ENCODE data around the gene INPP1. TPM values are rescaled to one million over a fixed set of nuclear protein-coding genes. Genes with fewer than 3 reads are reported as not detected.
"Not testable (repeated sequence)": the region's sequence is repeated elsewhere in the genome, so short reads cannot be mapped to it uniquely, and the experiment has no call there.

Gene INPP1
- total RNA-seq, 1 donor = 3.8 TPM

- DNase-seq (ENCODE audit: low read depth in 2 of 3, low spot score in 2 of 3) = no peak
Measured at GRCh38 chr2:190333395-190333794, 10.0 kb upstream of the INPP1 start.

- no peak for DNase-seq (ENCODE audit: low read depth in 2 of 3, low spot score in 2 of 3)
Measured at GRCh38 chr2:190333928-190334327, 9.5 kb upstream of the INPP1 start.

GRCh38 chr2:190334479-190335224, 8.7 kb upstream of the INPP1 start:
- DNase-seq (ENCODE audit: low read depth in 2 of 3, low spot score in 2 of 3) = no peak

- no peak for DNase-seq (ENCODE audit: low read depth in 2 of 3, low spot score in 2 of 3)
Measured at GRCh38 chr2:190335225-190335559, 8.2 kb upstream of the INPP1 start.

- DNase-seq (ENCODE audit: low read depth in 2 of 3, low spot score in 2 of 3) = not testable (repeated sequence)
Measured at GRCh38 chr2:190335584-190335983, 7.8 kb upstream of the INPP1 start.

- no peak for DNase-seq (ENCODE audit: low read depth in 2 of 3, low spot score in 2 of 3)
Measured at GRCh38 chr2:190336420-190336819, 7.0 kb upstream of the INPP1 start.

GRCh38 chr2:190338453-190338852, 4.9 kb upstream of the INPP1 start:
- DNase-seq (ENCODE audit: low read depth in 2 of 3, low spot score in 2 of 3) = no peak

GRCh38 chr2:190339394-190339793, 4.0 kb upstream of the INPP1 start:
- DNase-seq (ENCODE audit: low read depth in 2 of 3, low spot score in 2 of 3) = no peak

GRCh38 chr2:190340369-190340768, 3.0 kb upstream of the INPP1 start:
- no peak for DNase-seq (ENCODE audit: low read depth in 2 of 3, low spot score in 2 of 3)

GRCh38 chr2:190342611-190343010, 778 bp upstream of the INPP1 start:
- DNase-seq (ENCODE audit: low read depth in 2 of 3, low spot score in 2 of 3) = no peak

- peak in 1 of 3 donors; percentile 62 for DNase-seq (ENCODE audit: low read depth in 2 of 3, low spot score in 2 of 3)
Measured at GRCh38 chr2:190343089-190343535, 277 bp upstream of the INPP1 start.

GRCh38 chr2:190344276-190344827, 963 bp downstream of the INPP1 start:
- DNase-seq (ENCODE audit: low read depth in 2 of 3, low spot score in 2 of 3) = peak in 1 of 3 donors; percentile 28

GRCh38 chr2:190350371-190350770, 7.0 kb downstream of the INPP1 start:
- DNase-seq (ENCODE audit: low read depth in 2 of 3, low spot score in 2 of 3) = no peak

GRCh38 chr2:190351955-190352354, 8.6 kb downstream of the INPP1 start:
- DNase-seq (ENCODE audit: low read depth in 2 of 3, low spot score in 2 of 3) = no peak

GRCh38 chr2:190352668-190353536, 9.5 kb downstream of the INPP1 start:
- no peak for DNase-seq (ENCODE audit: low read depth in 2 of 3, low spot score in 2 of 3)

GRCh38 chr2:190353537-190353899, 10.1 kb downstream of the INPP1 start:
- no peak for DNase-seq (ENCODE audit: low read depth in 2 of 3, low spot score in 2 of 3)

GRCh38 chr2:190354003-190354690, 10.8 kb downstream of the INPP1 start:
- no peak for DNase-seq (ENCODE audit: low read depth in 2 of 3, low spot score in 2 of 3)

GRCh38 chr2:190355968-190356644, 12.7 kb downstream of the INPP1 start:
- DNase-seq (ENCODE audit: low read depth in 2 of 3, low spot score in 2 of 3) = no peak

- no peak for DNase-seq (ENCODE audit: low read depth in 2 of 3, low spot score in 2 of 3)
Measured at GRCh38 chr2:190357600-190357999, 14.2 kb downstream of the INPP1 start.

- not testable (repeated sequence) for DNase-seq (ENCODE audit: low read depth in 2 of 3, low spot score in 2 of 3)
Measured at GRCh38 chr2:190358655-190359448, 15.5 kb downstream of the INPP1 start.
